Mesenchymal stem cell (in vitro differentiated cells and primary cell): ENCODE data around the gene PALD1.
A peak's percentile ranks its signal among the peaks of the same experiment; 100 is the strongest.

Source experiments
- DNase-seq: peaks from one replicate; pipeline ENCODE4 v3.0.0-alpha.2; 2013
- H2AFZ ChIP-seq: one replicate; pipeline ENCODE4 v1.6.1; 2013; ENCODE audit warnings: low read depth, mild to moderate bottlenecking, control low read depth, inconsistent platforms, low read length, moderate library complexity
- H2AK5ac ChIP-seq: 2 replicates; pipeline ENCODE4 v1.6.1; 2013; ENCODE audit warnings: low read length, moderate library complexity, mild to moderate bottlenecking, inconsistent platforms; ENCODE audit not compliant: severe bottlenecking
- H2BK120ac ChIP-seq: one replicate; pipeline ENCODE4 v1.6.1; 2013; ENCODE audit warnings: low read depth, mild to moderate bottlenecking, inconsistent platforms, low read length, moderate library complexity
- H2BK12ac ChIP-seq, 2 experiments: one replicate each; pipeline ENCODE4 v1.6.1; 2013; ENCODE audit warnings: inconsistent platforms in 2 of 2, low read length in 2 of 2, mild to moderate bottlenecking in 2 of 2, moderate library complexity in 2 of 2, control low read depth in 1 of 2
- H2BK15ac ChIP-seq: one replicate; pipeline ENCODE4 v1.6.1; 2013; ENCODE audit warnings: mild to moderate bottlenecking, low read depth, inconsistent platforms; ENCODE audit not compliant: poor library complexity, severe bottlenecking
- H2BK5ac ChIP-seq: 2 replicates; pipeline ENCODE4 v1.6.1; 2013; ENCODE audit warnings: low read depth, mild to moderate bottlenecking, low read length, control low read depth, inconsistent platforms; ENCODE audit not compliant: poor library complexity, severe bottlenecking
- H3K14ac ChIP-seq, 2 experiments: one replicate each; pipeline ENCODE4 v1.6.1; 2013; ENCODE audit warnings: inconsistent platforms in 2 of 2, low read length in 2 of 2, control low read depth in 1 of 2, mild to moderate bottlenecking in 1 of 2, moderate library complexity in 1 of 2
- H3K18ac ChIP-seq, 2 experiments: one replicate each; pipeline ENCODE4 v1.6.1; 2013; ENCODE audit warnings: inconsistent platforms in 2 of 2, low read length in 2 of 2, control low read depth in 1 of 2, low read depth in 1 of 2, mild to moderate bottlenecking in 1 of 2
- H3K23ac ChIP-seq, 2 experiments: one replicate each; pipeline ENCODE4 v1.6.1; 2013; ENCODE audit warnings: inconsistent platforms in 2 of 2, low read length in 2 of 2, mild to moderate bottlenecking in 2 of 2, moderate library complexity in 2 of 2, control low read depth in 1 of 2
- H3K27ac ChIP-seq: 2 replicates; pipeline ENCODE4 v1.5.1; 2013; ENCODE audit warnings: mild to moderate bottlenecking, moderate library complexity, low read length, control low read depth, inconsistent platforms; ENCODE audit not compliant: poor library complexity, severe bottlenecking
- H3K27me3 ChIP-seq, 2 experiments: 2 replicates each; pipeline versions ENCODE4 v1.6.1 to v1.7.0; 2013; ENCODE audit warnings: low read length in 2 of 2, mild to moderate bottlenecking in 2 of 2, moderate library complexity in 2 of 2, control low read depth in 1 of 2, inconsistent platforms in 1 of 2; ENCODE audit not compliant: control insufficient read depth in 1 of 2, insufficient read depth in 1 of 2
- H3K36me3 ChIP-seq, 2 experiments: 2 replicates each; pipeline versions ENCODE4 v1.6.1 to v1.7.0; 2013; ENCODE audit warnings: low read length in 2 of 2, control low read depth in 1 of 2, inconsistent platforms in 1 of 2, low read depth in 1 of 2, mild to moderate bottlenecking in 1 of 2; ENCODE audit not compliant: insufficient read depth in 2 of 2, control insufficient read depth in 1 of 2
- H3K4ac ChIP-seq, 2 experiments: one replicate each; pipeline ENCODE4 v1.6.1; 2013; ENCODE audit warnings: inconsistent platforms in 2 of 2, low read length in 2 of 2, mild to moderate bottlenecking in 2 of 2, moderate library complexity in 2 of 2, control low read depth in 1 of 2, low read depth in 1 of 2
- H3K4me1 ChIP-seq: 2 replicates; pipeline ENCODE4 v1.6.1; 2013; ENCODE audit warnings: low read depth, low read length, control low read depth; ENCODE audit not compliant: control insufficient read depth, insufficient read depth
- H3K4me2 ChIP-seq: 2 replicates; pipeline ENCODE4 v1.6.1; 2013; ENCODE audit warnings: low read length, mild to moderate bottlenecking, inconsistent platforms; ENCODE audit not compliant: poor library complexity, severe bottlenecking
- H3K4me3 ChIP-seq, 2 experiments: 2 replicates each; pipeline versions ENCODE4 v1.5.1 to v1.7.0; 2013; ENCODE audit warnings: low read length in 2 of 2, mild to moderate bottlenecking in 2 of 2, control low read depth in 1 of 2, low read depth in 1 of 2; ENCODE audit not compliant: insufficient read depth in 1 of 2
- H3K79me1 ChIP-seq: replicated peaks from 2 replicates; pipeline ENCODE4 v1.6.1; 2013; ENCODE audit warnings: mild to moderate bottlenecking, control low read depth, low read length, inconsistent platforms; ENCODE audit not compliant: poor library complexity, severe bottlenecking
- H3K9ac ChIP-seq: 2 replicates; pipeline ENCODE4 v1.7.0; 2013; ENCODE audit warnings: mild to moderate bottlenecking, low read length, moderate library complexity
- H3K9me3 ChIP-seq: 2 replicates; pipeline ENCODE4 v1.7.0; 2013; ENCODE audit warnings: mild to moderate bottlenecking, low read length; ENCODE audit not compliant: control insufficient read depth
- H4K8ac ChIP-seq: one replicate; pipeline ENCODE4 v1.6.1; 2013; ENCODE audit warnings: inconsistent platforms, mild to moderate bottlenecking, low read length, moderate library complexity
- H4K91ac ChIP-seq: one replicate; pipeline ENCODE4 v1.6.1; 2013; ENCODE audit warnings: mild to moderate bottlenecking, low read length, inconsistent platforms
- WGBS: methylation state at CpG from one replicate; pipeline ENCODE4 v1.1.7; 2013; ENCODE audit warnings: mixed read lengths; 5-methylcytosine and 5-hydroxymethylcytosine counted together

Gene PALD1

DNA sequence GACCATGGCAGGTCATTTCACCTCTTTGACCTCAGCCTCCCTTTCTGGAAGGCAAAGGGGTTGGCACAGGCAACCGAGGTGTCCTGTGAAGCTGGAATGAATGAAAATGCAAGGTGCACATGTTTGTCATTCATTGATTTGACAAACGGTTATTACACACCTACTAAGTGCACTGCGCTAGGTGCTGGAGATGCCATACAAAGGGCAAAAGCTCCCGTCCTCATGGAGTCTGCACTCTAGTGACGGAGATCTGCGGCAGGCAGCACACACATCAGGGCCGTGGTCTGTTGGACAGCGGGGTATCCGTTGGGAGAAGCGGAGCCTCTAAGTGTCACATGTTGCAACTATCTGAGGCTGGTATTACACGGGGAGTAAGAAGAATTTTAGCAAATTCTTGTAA is 79.7 kb downstream of the PALD1 start:
- Histone ChIP-seq H3K23ac (no peak overlapping the region), H2BK5ac (no peak overlapping the region), H2BK15ac (no peak overlapping the region), H3K27ac (no peak overlapping the region), H3K36me3 (no peaks in the 10 kb centered on the region), H4K91ac (no peak overlapping the region), H4K8ac (no peak overlapping the region), H2AFZ (no peak overlapping the region), H3K4ac (no peak overlapping the region), H2AK5ac (no peak overlapping the region), H3K4me2 (no peak overlapping the region), H2BK12ac (no peak overlapping the region), H3K79me1 (no peaks in the 10 kb centered on the region), H3K4me3 (no peak overlapping the region), H3K4me1 (peaks cover 23% of the 10 kb centered on the region), H3K9ac (no peak overlapping the region), H3K18ac (no peak overlapping the region), H3K27me3 (peaks cover 0 to 5% of the 10 kb centered on the region in 2 experiments), H3K14ac (peak overlapping the region in 1 of 2 experiments; percentile 18), H3K9me3 (no peaks in the 10 kb centered on the region), H2BK120ac (no peak overlapping the region)
- no peak for DNase-seq
- 89% methylated on average over 11 of the region's 11 CpGs for WGBS

DNA sequence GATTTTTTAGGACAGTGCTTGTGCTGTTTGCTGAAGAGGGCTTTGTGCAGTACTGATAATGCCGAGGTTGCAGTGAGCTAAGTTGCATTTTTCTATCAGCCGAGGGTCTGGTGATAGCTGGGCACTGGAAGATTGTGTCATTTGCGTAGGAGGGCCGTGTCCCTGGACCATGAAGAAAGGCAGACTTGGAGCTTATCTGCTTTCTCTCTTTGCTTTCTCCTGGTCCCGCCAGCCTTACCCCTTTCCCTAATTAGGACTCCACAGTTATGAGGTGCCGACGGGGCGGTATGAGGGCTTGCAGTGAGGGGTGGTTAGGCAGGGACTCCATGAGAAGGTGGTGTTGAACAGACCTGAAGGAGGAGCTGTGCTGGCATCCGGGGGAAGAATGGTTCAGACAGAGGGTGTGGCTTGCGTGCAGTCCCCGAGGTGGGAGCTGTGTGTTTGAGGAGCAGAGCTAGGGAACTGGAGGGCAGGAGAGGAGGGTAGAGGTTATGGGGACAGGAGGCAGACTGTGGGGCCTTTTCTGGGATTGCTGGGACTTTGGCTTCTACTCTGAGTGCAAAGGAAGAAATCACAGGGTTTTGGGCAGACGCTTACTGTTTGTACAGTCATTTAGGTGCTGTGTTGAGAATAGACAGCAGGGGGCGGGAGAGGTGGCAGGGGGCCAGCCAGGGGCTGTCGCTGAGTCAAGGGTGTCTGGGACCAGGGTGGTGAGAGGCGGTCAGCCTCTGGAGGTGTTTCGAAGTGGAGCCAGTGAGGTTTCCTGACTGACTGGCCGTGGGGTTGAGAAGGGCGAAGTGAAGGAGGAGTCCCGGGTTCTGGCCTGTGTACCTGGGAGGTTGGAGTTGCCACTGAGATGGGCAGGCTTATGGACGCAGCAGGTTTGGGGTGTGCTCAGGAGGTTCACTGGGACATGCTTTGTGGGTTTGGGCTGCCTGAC is 80.6 kb downstream of the PALD1 start:
- Histone ChIP-seq H2BK5ac (no peak overlapping the region), H4K91ac (no peak overlapping the region)
- peak; percentile 38 for DNase-seq

DNA sequence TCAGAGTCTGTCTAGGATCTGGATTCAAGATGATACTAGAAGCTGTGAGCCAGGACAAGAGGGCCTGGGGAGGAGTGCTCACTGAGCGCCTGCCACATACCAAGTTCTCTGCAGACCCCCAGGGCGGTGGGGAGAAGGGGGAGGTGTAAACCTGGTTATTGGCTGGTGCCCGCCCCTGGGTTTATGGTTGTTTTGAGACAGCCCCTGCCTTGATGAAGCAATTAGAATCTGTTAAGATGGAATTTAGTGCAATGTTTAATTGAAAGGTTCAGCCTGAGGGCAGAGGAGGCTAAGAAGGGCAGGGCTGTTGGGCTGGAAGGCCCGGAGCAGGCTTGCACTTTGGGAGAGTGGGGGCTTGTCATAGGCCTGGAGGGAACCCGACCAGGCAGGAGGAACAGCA is 81.3 kb downstream of the PALD1 start:
- H3K4ac ChIP-seq, result no peak overlapping the region
- no peak overlapping the region for H2BK5ac ChIP-seq
- H3K4me1 ChIP-seq, result peaks cover 20% of the 10 kb centered on the region
- no peak overlapping the region for H3K9ac ChIP-seq
- H2AFZ ChIP-seq, result no peak overlapping the region
- WGBS, result 82% methylated on average over 5 of the region's 5 CpGs
- H3K4me3 ChIP-seq, result no peak overlapping the region
- H3K14ac ChIP-seq, result no peak overlapping the region
- H3K23ac ChIP-seq, result no peak overlapping the region
- H3K79me1 ChIP-seq, result no peaks in the 10 kb centered on the region
- no peak overlapping the region for H4K91ac ChIP-seq
- H4K8ac ChIP-seq, result no peak overlapping the region
- H3K36me3 ChIP-seq, result no peaks in the 10 kb centered on the region
- no peak overlapping the region for H2BK15ac ChIP-seq
- no peak for DNase-seq
- no peak overlapping the region for H2BK120ac ChIP-seq
- H3K9me3 ChIP-seq, result no peaks in the 10 kb centered on the region
- peaks cover 0 to 7% of the 10 kb centered on the region in 2 experiments for H3K27me3 ChIP-seq
- H2BK12ac ChIP-seq, result no peak overlapping the region
- H3K27ac ChIP-seq, result no peak overlapping the region
- no peak overlapping the region for H3K4me2 ChIP-seq
- H3K18ac ChIP-seq, result no peak overlapping the region
- peak overlapping the region; percentile 88 for H2AK5ac ChIP-seq

More for the DNA sequence above, 80.6 kb downstream of the PALD1 start:
- Histone ChIP-seq H2BK15ac (no peak overlapping the region), H2AK5ac (peak overlapping the region; percentile 88), H3K23ac (no peak overlapping the region), H2BK12ac (no peak overlapping the region), H3K4me1 (peaks cover 18% of the 10 kb centered on the region), H3K9ac (peak overlapping the region; percentile 53), H3K14ac (peak overlapping the region in 1 of 2 experiments; percentile 12), H3K4me3 (peak overlapping the region in 1 of 2 experiments; percentile 61), H4K8ac (no peak overlapping the region), H3K18ac (no peak overlapping the region), H2AFZ (no peak overlapping the region), H3K4me2 (no peak overlapping the region), H3K9me3 (no peaks in the 10 kb centered on the region), H2BK120ac (no peak overlapping the region), H3K27me3 (peaks cover 0 to 7% of the 10 kb centered on the region in 2 experiments), H3K36me3 (no peaks in the 10 kb centered on the region), H3K79me1 (no peaks in the 10 kb centered on the region), H3K4ac (no peak overlapping the region), H3K27ac (no peak overlapping the region)
- WGBS, result 70% methylated on average over 19 of the region's 20 CpGs

DNA sequence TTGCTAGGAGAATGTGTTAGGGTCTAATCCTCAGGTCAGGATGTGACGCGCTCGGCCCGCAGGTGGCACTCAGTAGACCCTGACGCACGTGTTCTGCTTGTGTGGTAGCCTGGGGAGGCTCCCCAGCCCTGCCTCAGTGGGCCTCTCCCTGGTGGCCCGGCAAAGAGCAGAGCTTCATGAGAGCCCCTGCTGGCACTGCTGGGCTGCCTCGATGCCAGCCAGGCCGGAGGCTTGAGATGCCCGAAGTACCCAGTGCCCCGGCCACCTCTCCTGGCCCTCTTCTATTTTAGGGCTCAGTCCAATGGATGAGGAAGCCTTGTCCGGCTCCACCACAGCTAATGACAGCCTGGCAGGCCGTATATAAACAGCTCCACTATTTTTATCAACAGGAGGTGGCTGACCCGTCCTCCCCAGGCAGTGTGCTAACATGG is 82.0 kb downstream of the PALD1 start:
- WGBS, result 91% methylated on average over 14 of the region's 14 CpGs
- no peak for DNase-seq
- peaks cover 0 to 7% of the 10 kb centered on the region in 2 experiments for H3K27me3 ChIP-seq
- H3K9ac ChIP-seq, result no peak overlapping the region
- no peak overlapping the region for H2AFZ ChIP-seq
- H3K4me1 ChIP-seq, result peaks cover 20% of the 10 kb centered on the region
- no peak overlapping the region for H2BK5ac ChIP-seq
- no peaks in the 10 kb centered on the region for H3K9me3 ChIP-seq
- no peak overlapping the region for H2AK5ac ChIP-seq
- no peaks in the 10 kb centered on the region for H3K36me3 ChIP-seq
- H3K4me2 ChIP-seq, result no peak overlapping the region
- no peak overlapping the region for H3K23ac ChIP-seq
- H3K14ac ChIP-seq, result no peak overlapping the region
- no peak overlapping the region for H2BK120ac ChIP-seq
- H4K8ac ChIP-seq, result no peak overlapping the region
- H3K4ac ChIP-seq, result no peak overlapping the region
- H2BK12ac ChIP-seq, result no peak overlapping the region
- H2BK15ac ChIP-seq, result no peak overlapping the region
- H4K91ac ChIP-seq, result no peak overlapping the region
- H3K27ac ChIP-seq, result no peak overlapping the region
- no peaks in the 10 kb centered on the region for H3K79me1 ChIP-seq
- H3K18ac ChIP-seq, result no peak overlapping the region
- H3K4me3 ChIP-seq, result no peak overlapping the region
